ENCODE measurements around the gene BCAS3. TPM values are rescaled to one million over a fixed set of nuclear protein-coding genes. Genes with fewer than 3 reads are reported as not detected.

Gene BCAS3
- total RNA-seq, 3 donors from 2014 or later: 21.6 to 33.4 (median 32.1) TPM

GRCh38 chr17:61415374-61416210 is 737.9 kb downstream of the BCAS3 start:
- no peak for TF ChIP-seq CTCF (IDR thresholded peaks at IDR 0.05)
- no peak for DNase-seq
- intact Hi-C loops (cut with DNase I, micrococcal nuclease): loop anchor here (10.0 kb wide), 3 partner anchors 129 to 419 kb away; no protein-coding TSS in a partner anchor

GRCh38 chr17:61416211-61416539 is 738.5 kb downstream of the BCAS3 start:
- ATAC-seq: no peak
- TF ChIP-seq CTCF (IDR thresholded peaks at IDR 0.05): no peak
- H3K9me3 ChIP-seq: no peaks in the 10 kb centered on the region
- H3K4me1 ChIP-seq (ENCODE audit: low read depth): peaks cover 18% of the 10 kb centered on the region
- H3K36me3 ChIP-seq (ENCODE audit: low read depth): no peaks in the 10 kb centered on the region
- H3K4me3 ChIP-seq: no peak overlapping the region
- no peak for DNase-seq
- intact Hi-C loops (cut with DNase I, micrococcal nuclease): loop anchor here (10.0 kb wide), 3 partner anchors 129 to 419 kb away; no protein-coding TSS in a partner anchor

More at GRCh38 chr17:61415374-61416210, 737.9 kb downstream of the BCAS3 start:
- peaks cover 20% of the 10 kb centered on the region for H3K4me1 ChIP-seq (ENCODE audit: low read depth)
- ATAC-seq: no peak
- no peaks in the 10 kb centered on the region for H3K36me3 ChIP-seq (ENCODE audit: low read depth)
- no peak overlapping the region for H3K4me3 ChIP-seq
- H3K9me3 ChIP-seq: no peaks in the 10 kb centered on the region

- ATAC-seq (peak; percentile 64), DNase-seq (peak; percentile 81 to 83 (median 81))
- intact Hi-C loops (cut with DNase I, micrococcal nuclease): loop anchor here (10.0 kb wide), 3 partner anchors 128 to 418 kb away; no protein-coding TSS in a partner anchor
- no peaks in the 10 kb centered on the region for H3K9me3 ChIP-seq
- H3K4me1 ChIP-seq (ENCODE audit: low read depth): peaks cover 17% of the 10 kb centered on the region
- peak; percentile 94 for TF ChIP-seq CTCF (IDR thresholded peaks at IDR 0.05)
- no peak overlapping the region for H3K4me3 ChIP-seq
- no peaks in the 10 kb centered on the region for H3K36me3 ChIP-seq (ENCODE audit: low read depth)
Observed at GRCh38 chr17:61416540-61417363, 739.1 kb downstream of the BCAS3 start.

- Histone ChIP-seq H3K9me3 (no peaks in the 10 kb centered on the region), H3K4me1 (ENCODE audit: low read depth) (peaks cover 6% of the 10 kb centered on the region), H3K36me3 (ENCODE audit: low read depth) (no peaks in the 10 kb centered on the region), H3K4me3 (no peak overlapping the region)
- no peak for TF ChIP-seq CTCF (IDR thresholded peaks at IDR 0.05)
- ATAC-seq: no peak
- intact Hi-C loops (cut with DNase I, micrococcal nuclease): loop anchor here (10.0 kb wide), 3 partner anchors 126 to 416 kb away; no protein-coding TSS in a partner anchor
- DNase-seq: no peak
Observed at GRCh38 chr17:61418449-61418848, 740.8 kb downstream of the BCAS3 start.

- Histone ChIP-seq H3K9me3 (no peaks in the 10 kb centered on the region), H3K4me3 (no peak overlapping the region), H3K4me1 (ENCODE audit: low read depth) (peaks cover 6% of the 10 kb centered on the region), H3K36me3 (ENCODE audit: low read depth) (no peaks in the 10 kb centered on the region)
- intact Hi-C loops (cut with DNase I, micrococcal nuclease): loop anchor here (10.0 kb wide), 3 partner anchors 125 to 415 kb away; no protein-coding TSS in a partner anchor
- DNase-seq (no peak), ATAC-seq (no peak)
- no peak for TF ChIP-seq CTCF (IDR thresholded peaks at IDR 0.05)
Observed at GRCh38 chr17:61419496-61420046, 741.9 kb downstream of the BCAS3 start.

All from mucosa of descending colon (tissue), 3 donors.